HCT116 (cell line): Measurements from ENCODE around the gene PBX1.

Experiments used
- ATF3 ChIP-seq: IDR thresholded peaks from 2 replicates; pipeline ENCODE4 v1.6.1; 2012
- CTCF ChIP-seq, 3 experiments: fragments of 200-600 bp in 1 of 3; sonication (generic) in 1 of 3; IDR thresholded peaks in 2 of 3; conservative IDR thresholded peaks in 1 of 3; 2 replicates each; pipeline ENCODE4 v1.5.1; 2012 to 2017; ENCODE audit warnings: low read depth in 2 of 3, low read length in 2 of 3, antibody characterized with exemption in 1 of 3, borderline replicate concordance in 1 of 3, control low read depth in 1 of 3, mild to moderate bottlenecking in 1 of 3, mixed read lengths in 1 of 3, mixed run types in 1 of 3, moderate library complexity in 1 of 3; ENCODE audit not compliant: insufficient read depth in 1 of 3
- EZH2phosphoT487 ChIP-seq: fragments of 200-600 bp; IDR thresholded peaks from 2 replicates; pipeline ENCODE4 v1.6.1; 2018; ENCODE audit warnings: antibody characterized with exemption, borderline replicate concordance
- FOSL1 ChIP-seq: IDR thresholded peaks from 2 replicates; pipeline ENCODE4 v1.6.1; 2012; ENCODE audit warnings: low read depth
- JUND ChIP-seq: IDR thresholded peaks from 2 replicates; pipeline ENCODE4 v1.6.1; 2012
- MAX ChIP-seq: IDR thresholded peaks from 2 replicates; pipeline ENCODE4 v1.6.1; 2012
- POLR2A ChIP-seq: IDR thresholded peaks from 2 replicates; pipeline ENCODE4 v1.7.0; 2011; ENCODE audit warnings: borderline replicate concordance; ENCODE audit not compliant: insufficient read depth, insufficient read length; ENCODE audit errors: extremely low read depth
- REST ChIP-seq: IDR thresholded peaks from 2 replicates; pipeline ENCODE4 v1.6.1; 2012; ENCODE audit warnings: low read depth
- SIN3A ChIP-seq: IDR thresholded peaks from 2 replicates; pipeline ENCODE4 v1.6.1; 2012; ENCODE audit warnings: low read depth
- ZFX ChIP-seq: fragments of 450-650 bp; IDR thresholded peaks from 2 replicates; pipeline ENCODE4 v1.6.1; 2017
- ZNF274 ChIP-seq: fragments of 200-500 bp; sonication (Bioruptor generic); IDR thresholded peaks from 2 replicates; pipeline ENCODE4 v1.6.1; 2014; ENCODE audit warnings: mild to moderate bottlenecking, low read depth, low read length, inconsistent platforms

- no peak for TF ChIP-seq CTCF (IDR thresholded peaks at IDR 0.05 in 2 of 3, conservative IDR thresholded peaks at IDR 0.05 in 1 of 3; ENCODE audit: borderline replicate concordance in 1 of 3, insufficient read depth in 1 of 3, low read depth in 2 of 3, low read length in 2 of 3)
- no peak for TF ChIP-seq ZNF274
- TF ChIP-seq REST, result no peak
- no peak for TF ChIP-seq FOSL1
- TF ChIP-seq JUND, result no peak
- no peak for TF ChIP-seq POLR2A
- TF ChIP-seq EZH2phosphoT487, result no peak
- no peak for TF ChIP-seq SIN3A
- TF ChIP-seq MAX, result no peak
- no peak for TF ChIP-seq ZFX
- no peak for TF ChIP-seq ATF3
Observed at GRCh38 chr1:164678136-164678700, 119.2 kb downstream of the PBX1 start.
